ENCODE data around the gene CSTA. TPM values are rescaled to one million over a fixed set of nuclear protein-coding genes. Genes with fewer than 3 reads are reported as not detected.

The CSTA gene
- total RNA-seq, 6 experiments from 2014 or later = 4.2 to 19.3 (median 8.6) TPM

GRCh38 chr3:122351612-122352011 is 26.6 kb downstream of the CSTA start:
- ATAC-seq = no peak
- intact Hi-C loops (cut with DNase I) = no loop called here

GRCh38 chr3:122353215-122353614 is 28.2 kb downstream of the CSTA start:
- Histone ChIP-seq H3K4me3 (no peak overlapping the region), H3K27me3 (no peaks in the 10 kb centered on the region), H3K36me3 (no peaks in the 10 kb centered on the region), H3K9me3 (no peaks in the 10 kb centered on the region), H3K27ac (peak overlapping the region in 1 of 3 donors; percentile 22), H3K4me1 (peaks cover 0 to 14% (median 0%) of the 10 kb centered on the region in 4 donors)
- TF ChIP-seq, protein P1, sequence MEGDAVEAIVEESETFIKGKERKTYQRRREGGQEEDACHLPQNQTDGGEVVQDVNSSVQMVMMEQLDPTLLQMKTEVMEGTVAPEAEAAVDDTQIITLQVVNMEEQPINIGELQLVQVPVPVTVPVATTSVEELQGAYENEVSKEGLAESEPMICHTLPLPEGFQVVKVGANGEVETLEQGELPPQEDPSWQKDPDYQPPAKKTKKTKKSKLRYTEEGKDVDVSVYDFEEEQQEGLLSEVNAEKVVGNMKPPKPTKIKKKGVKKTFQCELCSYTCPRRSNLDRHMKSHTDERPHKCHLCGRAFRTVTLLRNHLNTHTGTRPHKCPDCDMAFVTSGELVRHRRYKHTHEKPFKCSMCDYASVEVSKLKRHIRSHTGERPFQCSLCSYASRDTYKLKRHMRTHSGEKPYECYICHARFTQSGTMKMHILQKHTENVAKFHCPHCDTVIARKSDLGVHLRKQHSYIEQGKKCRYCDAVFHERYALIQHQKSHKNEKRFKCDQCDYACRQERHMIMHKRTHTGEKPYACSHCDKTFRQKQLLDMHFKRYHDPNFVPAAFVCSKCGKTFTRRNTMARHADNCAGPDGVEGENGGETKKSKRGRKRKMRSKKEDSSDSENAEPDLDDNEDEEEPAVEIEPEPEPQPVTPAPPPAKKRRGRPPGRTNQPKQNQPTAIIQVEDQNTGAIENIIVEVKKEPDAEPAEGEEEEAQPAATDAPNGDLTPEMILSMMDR (IDR thresholded peaks at IDR 0.05) = no peak
- no peak for TF ChIP-seq POLR2A (IDR thresholded peaks at IDR 0.05)
- ATAC-seq (peak; percentile 93 to 95 (median 94)), DNase-seq (peak; percentile 76 to 84 (median 76))
- intact Hi-C loops (cut with DNase I) = no loop called here
- WGBS (ENCODE audit: insufficient coverage, low coverage, low lambda C conversion rate, missing lambda C conversion rate) = no CpG with 5 or more reads among the region's 2 CpGs

More at GRCh38 chr3:122351612-122352011, 26.6 kb downstream of the CSTA start:
- Histone ChIP-seq H3K36me3 (no peaks in the 10 kb centered on the region), H3K4me1 (peaks cover 0 to 13% (median 0%) of the 10 kb centered on the region in 4 donors), H3K27me3 (no peaks in the 10 kb centered on the region), H3K4me3 (no peak overlapping the region), H3K27ac (no peak overlapping the region), H3K9me3 (no peaks in the 10 kb centered on the region)
- TF ChIP-seq POLR2A (IDR thresholded peaks at IDR 0.05) = no peak
- TF ChIP-seq, protein P1 (IDR thresholded peaks at IDR 0.05) = no peak
- no CpG with 5 or more reads among the region's 4 CpGs for WGBS (ENCODE audit: insufficient coverage, low coverage, low lambda C conversion rate, missing lambda C conversion rate)
- no peak for DNase-seq

DNA sequence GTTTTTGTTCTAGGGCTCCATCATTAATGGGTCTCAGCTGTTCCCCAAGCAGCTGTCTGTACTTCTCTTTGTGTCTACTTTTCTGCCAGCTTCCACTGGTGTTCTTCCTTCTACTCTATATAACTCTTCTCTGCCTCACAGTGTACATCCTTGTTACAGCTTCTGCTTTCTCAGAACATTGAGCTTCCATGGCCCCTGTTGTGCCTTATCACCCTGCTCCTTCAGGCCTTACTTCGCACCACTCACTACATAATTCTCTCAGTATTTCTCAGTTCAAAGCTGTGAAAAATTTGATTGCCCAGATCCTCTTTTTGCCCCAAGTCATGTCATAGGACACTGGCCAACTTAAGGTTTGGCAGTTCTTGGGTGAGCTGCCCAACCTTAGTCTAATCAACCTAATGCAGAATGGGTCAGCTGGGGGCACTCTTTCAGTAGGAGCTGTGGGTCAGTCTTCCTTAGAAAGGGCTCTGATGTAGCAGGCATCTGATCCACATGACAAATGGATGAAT is 28.9 kb downstream of the CSTA start:
- no peaks in the 10 kb centered on the region for H3K9me3 ChIP-seq
- no peaks in the 10 kb centered on the region for H3K27me3 ChIP-seq
- no peak overlapping the region for H3K27ac ChIP-seq
- no peak for ATAC-seq
- H3K4me1 ChIP-seq = peaks cover 0 to 14% (median 0%) of the 10 kb centered on the region in 4 donors
- intact Hi-C loops (cut with DNase I) = no loop called here
- H3K36me3 ChIP-seq = peaks cover 0 to 4% (median 2%) of the 10 kb centered on the region in 4 donors
- WGBS (ENCODE audit: insufficient coverage, low coverage, low lambda C conversion rate, missing lambda C conversion rate) = 100% methylated on average over 1 of the region's 1 CpG
- DNase-seq = no peak
- H3K4me3 ChIP-seq = no peak overlapping the region
- TF ChIP-seq, protein P1 (IDR thresholded peaks at IDR 0.05) = no peak
- TF ChIP-seq POLR2A (IDR thresholded peaks at IDR 0.05) = no peak

GRCh38 chr3:122355612-122356011 is 30.6 kb downstream of the CSTA start:
- H3K27ac ChIP-seq = no peak overlapping the region
- ATAC-seq (no peak), DNase-seq (no peak)
- peaks cover 0 to 5% (median 2%) of the 10 kb centered on the region in 4 donors for H3K36me3 ChIP-seq
- H3K4me1 ChIP-seq = peaks cover 0 to 14% (median 0%) of the 10 kb centered on the region in 4 donors
- intact Hi-C loops (cut with DNase I) = no loop called here
- WGBS (ENCODE audit: insufficient coverage, low coverage, low lambda C conversion rate, missing lambda C conversion rate) = 60% methylated on average over 4 of the region's 4 CpGs
- H3K27me3 ChIP-seq = no peaks in the 10 kb centered on the region
- no peak overlapping the region for H3K4me3 ChIP-seq
- TF ChIP-seq, protein P1 (IDR thresholded peaks at IDR 0.05) = no peak
- TF ChIP-seq POLR2A (IDR thresholded peaks at IDR 0.05) = no peak
- no peaks in the 10 kb centered on the region for H3K9me3 ChIP-seq

Measured in right lobe of liver (tissue), 6 donors.